Cardiac atrium fibroblast (primary cell): ENCODE measurements around the gene CCDC116. TPM values are rescaled to one million over a fixed set of nuclear protein-coding genes. Genes with fewer than 3 reads are reported as not detected.

Experiments used
- total RNA-seq: library from RNA; depleted of rRNA; stranded (reverse); fragments of >200 nt; gene quantifications from 2 replicates; pipeline ENCODE4 v1.2.3, GENCODE V29; 2015

The CCDC116 gene
- 0.16 TPM in 1 of 2 replicates, not detected in the other for total RNA-seq

GRCh38 chr22:21632237-21632895 is at the start of gene CCDC116:
Gene CCDC116, plus strand, starts transcription at chr22:21632760. Its CDS starts 422 bp downstream, at chr22:21633182.

GRCh38 chr22:21629255-21630149 is 3.1 kb upstream of the CCDC116 start, which contains the start of gene YDJC:
Gene YDJC, minus strand, starts transcription at chr22:21630022. Its CDS starts 8 bp downstream, at chr22:21630014.

GRCh38 chr22:21641789-21642583 is 9.4 kb downstream of the CCDC116 start, which contains the start of gene SDF2L1:
Gene SDF2L1, plus strand, starts transcription at chr22:21642302. Its CDS starts 35 bp downstream, at chr22:21642337.

Other genes with a start within 250 kb of the CCDC116 start
- 0.16 TPM in 1 of 2 replicates, not detected in the other for gene RIMBP3B, start 249.0 kb upstream of the CCDC116 start, total RNA-seq
- 3.1 and 3.4 TPM in 2 replicates for gene HIC2, start 215.4 kb upstream of the CCDC116 start, total RNA-seq
- gene TMEM191C, start 165.4 kb upstream of the CCDC116 start, total RNA-seq, result 0.32 and 0.54 TPM in 2 replicates
- 0.18 TPM in 1 of 2 replicates, not detected in the other for gene RIMBP3C, start 81.3 kb upstream of the CCDC116 start, total RNA-seq
- 44.6 and 48.6 TPM in 2 replicates for gene UBE2L3, start 65.0 kb upstream of the CCDC116 start, total RNA-seq
- gene YDJC, start 2.7 kb upstream of the CCDC116 start, total RNA-seq, result 48.9 and 52.0 TPM in 2 replicates
- 25.5 and 59.3 TPM in 2 replicates for gene SDF2L1, start 9.5 kb downstream of the CCDC116 start, total RNA-seq
- 15.6 and 29.4 TPM in 2 replicates for gene PPIL2, start 33.3 kb downstream of the CCDC116 start, total RNA-seq
- 0.81 and 2.9 TPM in 2 replicates for gene YPEL1, start 103.0 kb downstream of the CCDC116 start, total RNA-seq
- gene MAPK1, start 234.9 kb downstream of the CCDC116 start, total RNA-seq, result 29.2 and 34.8 TPM in 2 replicates